Subcutaneous abdominal adipose tissue (tissue), 5 donors: ENCODE results near the gene SMC5.

Experiments
- H3K27ac ChIP-seq: one replicate; pipeline ENCODE4 v1.7.0; 2013; ENCODE audit warnings: low read depth, mild to moderate bottlenecking, inconsistent platforms, low read length, moderate library complexity
- H3K27me3 ChIP-seq, 5 donors: one replicate each; pipeline ENCODE4 v1.7.0; 2013; ENCODE audit warnings: low read length in 5 of 5, inconsistent platforms in 1 of 5; ENCODE audit not compliant: control insufficient read depth in 5 of 5, insufficient read depth in 4 of 5
- H3K36me3 ChIP-seq, 5 donors: one replicate each; pipeline ENCODE4 v1.7.0; 2013; ENCODE audit warnings: low read length in 5 of 5; ENCODE audit not compliant: control insufficient read depth in 5 of 5, insufficient read depth in 5 of 5
- H3K4me1 ChIP-seq, 5 donors: one replicate each; pipeline ENCODE4 v1.7.0; 2013; ENCODE audit warnings: low read length in 5 of 5, mild to moderate bottlenecking in 3 of 5, moderate library complexity in 1 of 5; ENCODE audit not compliant: control insufficient read depth in 5 of 5, insufficient read depth in 5 of 5
- H3K4me3 ChIP-seq, 5 donors: one replicate each; pipeline ENCODE4 v1.7.0; 2013; ENCODE audit warnings: low read length in 5 of 5, low read depth in 1 of 5
- H3K9ac ChIP-seq, 5 donors: one replicate each; pipeline ENCODE4 v1.7.0; 2013; ENCODE audit warnings: low read length in 5 of 5, mild to moderate bottlenecking in 4 of 5, moderate library complexity in 3 of 5
- H3K9me3 ChIP-seq, 5 donors: one replicate each; pipeline ENCODE4 v1.7.0; 2013; ENCODE audit warnings: low read length in 5 of 5; ENCODE audit not compliant: control insufficient read depth in 5 of 5
- donor health status: healthy.
- donor health status: healthy.
- donor health status: healthy.
- donor health status: healthy.
- donor health status: healthy.

The SMC5 gene

DNA sequence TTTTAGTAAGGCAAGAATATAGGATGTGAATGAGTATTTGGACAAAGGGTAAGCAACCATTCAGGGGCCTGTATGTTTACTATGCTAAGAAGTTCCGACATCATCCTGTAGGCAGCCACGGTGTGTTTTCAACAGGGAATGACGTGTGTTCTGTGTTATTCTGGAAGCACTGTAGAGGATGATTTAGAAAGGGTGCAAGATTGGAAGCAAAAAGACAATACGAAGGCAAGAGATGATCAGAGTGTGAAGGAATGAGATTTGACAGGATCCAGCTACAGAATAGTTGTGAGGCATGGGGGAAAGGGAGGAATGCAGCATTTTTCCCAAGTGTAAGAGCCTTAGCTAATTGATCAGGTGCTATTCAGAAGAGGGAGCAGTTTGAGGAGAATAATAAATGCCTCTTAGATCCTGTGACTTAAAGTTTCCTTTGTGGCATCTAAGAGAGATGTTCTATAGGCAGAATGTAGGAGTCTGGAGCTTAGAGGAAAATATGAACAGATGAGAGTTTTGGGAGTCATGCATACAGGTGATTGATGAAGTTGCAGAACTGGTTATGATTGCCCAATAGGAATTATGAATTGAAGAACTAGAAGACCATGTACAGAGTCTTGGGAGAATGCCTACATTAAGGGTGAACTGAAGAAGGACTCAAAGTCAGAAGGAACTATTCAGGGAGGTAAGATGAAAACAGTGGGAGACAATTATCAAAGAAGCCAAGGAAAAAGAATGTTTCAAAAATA lies 2.5 kb downstream of the SMC5 start:
- Histone ChIP-seq H3K27ac (no peak overlapping the region), H3K4me1 (peaks cover 0 to 38% (median 29%) of the 10 kb centered on the region in 5 donors), H3K27me3 (no peaks in the 10 kb centered on the region), H3K9ac (no peak overlapping the region), H3K36me3 (peaks cover 10 to 28% (median 19%) of the 10 kb centered on the region in 5 donors), H3K9me3 (no peaks in the 10 kb centered on the region), H3K4me3 (no peak overlapping the region)

DNA sequence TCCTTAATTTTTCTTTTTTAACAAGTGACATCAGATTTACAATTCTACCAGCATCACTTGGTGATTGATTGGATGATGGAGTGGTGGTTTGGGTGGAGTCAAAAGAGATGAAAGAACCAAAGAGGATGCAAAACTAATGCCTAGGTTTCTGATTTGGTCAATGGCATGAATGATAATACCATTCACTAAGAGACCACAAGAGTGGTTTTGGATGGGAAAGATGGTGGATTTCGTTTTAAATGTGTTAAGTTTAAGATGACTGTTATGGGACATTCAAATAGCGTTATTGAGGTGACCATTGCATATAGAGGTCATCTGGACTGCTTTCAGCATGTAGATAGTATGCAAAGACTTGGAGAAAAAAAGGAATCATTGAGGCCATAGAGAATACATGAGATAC lies 3.6 kb downstream of the SMC5 start:
- Histone ChIP-seq H3K27me3 (no peaks in the 10 kb centered on the region), H3K27ac (no peak overlapping the region), H3K4me1 (peaks cover 0 to 38% (median 27%) of the 10 kb centered on the region in 5 donors), H3K36me3 (peaks cover 10 to 32% (median 22%) of the 10 kb centered on the region in 5 donors), H3K4me3 (no peak overlapping the region), H3K9me3 (no peaks in the 10 kb centered on the region), H3K9ac (no peak overlapping the region)

DNA sequence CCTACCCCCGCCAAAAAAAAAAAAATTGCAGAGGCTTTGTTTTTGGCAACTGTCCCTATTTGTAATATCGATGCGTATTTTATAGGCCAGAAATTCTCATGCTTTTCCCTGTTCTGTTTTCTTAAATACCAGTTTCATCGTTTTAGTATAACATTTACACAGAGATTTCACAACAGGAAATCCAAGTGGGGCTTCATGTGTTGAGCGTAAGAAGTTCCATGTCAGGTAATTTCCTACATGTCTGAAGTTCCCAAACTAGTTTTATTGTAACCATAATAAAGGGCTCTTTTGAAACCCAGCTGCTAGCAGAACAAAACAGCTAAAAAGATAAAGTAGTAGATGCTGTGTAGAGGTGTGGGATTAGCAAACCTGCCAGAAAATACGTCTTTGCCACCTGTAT lies 4.2 kb downstream of the SMC5 start:
- Histone ChIP-seq H3K27ac (no peak overlapping the region), H3K36me3 (peaks cover 10 to 33% (median 22%) of the 10 kb centered on the region in 5 donors), H3K4me1 (peaks cover 0 to 33% (median 26%) of the 10 kb centered on the region in 5 donors), H3K9ac (no peak overlapping the region), H3K9me3 (no peaks in the 10 kb centered on the region), H3K27me3 (no peaks in the 10 kb centered on the region), H3K4me3 (no peak overlapping the region)

DNA sequence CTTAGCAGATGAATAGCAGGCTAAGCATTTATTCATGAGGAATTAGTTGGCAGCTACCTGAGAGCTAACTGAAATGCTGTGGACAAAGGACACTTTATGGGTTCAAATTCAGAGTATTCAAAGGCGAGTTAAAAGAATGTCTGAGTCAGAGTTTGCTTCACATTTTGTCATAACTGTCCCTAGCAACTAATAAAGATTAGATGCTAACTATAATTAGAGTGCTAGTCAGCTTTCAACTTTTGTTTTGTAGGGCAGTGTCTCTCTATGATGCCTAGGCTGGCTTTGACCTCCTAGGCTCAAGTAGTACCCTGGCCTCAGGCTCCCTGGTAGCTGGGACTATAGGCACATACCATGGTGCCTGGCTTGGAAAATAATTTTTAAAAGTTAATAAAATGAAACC lies 4.6 kb downstream of the SMC5 start:
- no peaks in the 10 kb centered on the region for H3K9me3 ChIP-seq
- H3K4me3 ChIP-seq: no peak overlapping the region
- no peak overlapping the region for H3K9ac ChIP-seq
- H3K4me1 ChIP-seq: peaks cover 0 to 28% (median 23%) of the 10 kb centered on the region in 5 donors
- no peak overlapping the region for H3K27ac ChIP-seq
- H3K36me3 ChIP-seq: peaks cover 10 to 33% (median 22%) of the 10 kb centered on the region in 5 donors
- no peaks in the 10 kb centered on the region for H3K27me3 ChIP-seq

- no peaks in the 10 kb centered on the region for H3K27me3 ChIP-seq
- no peak overlapping the region for H3K4me3 ChIP-seq
- no peak overlapping the region for H3K9ac ChIP-seq
- H3K9me3 ChIP-seq: no peaks in the 10 kb centered on the region
- peaks cover 11 to 38% (median 19%) of the 10 kb centered on the region in 5 donors for H3K36me3 ChIP-seq
- H3K27ac ChIP-seq: no peak overlapping the region
- no peaks in the 10 kb centered on the region for H3K4me1 ChIP-seq
Measured at GRCh38 chr9:70278305-70278704, 19.5 kb downstream of the SMC5 start.

- no peak overlapping the region for H3K27ac ChIP-seq
- peaks cover 20 to 46% (median 36%) of the 10 kb centered on the region in 5 donors for H3K36me3 ChIP-seq
- H3K27me3 ChIP-seq: no peaks in the 10 kb centered on the region
- H3K4me1 ChIP-seq: peaks cover 0 to 7% (median 5%) of the 10 kb centered on the region in 5 donors
- H3K9ac ChIP-seq: no peak overlapping the region
- H3K4me3 ChIP-seq: no peak overlapping the region
- H3K9me3 ChIP-seq: no peaks in the 10 kb centered on the region
Measured at GRCh38 chr9:70283848-70284247, 25.1 kb downstream of the SMC5 start.

DNA sequence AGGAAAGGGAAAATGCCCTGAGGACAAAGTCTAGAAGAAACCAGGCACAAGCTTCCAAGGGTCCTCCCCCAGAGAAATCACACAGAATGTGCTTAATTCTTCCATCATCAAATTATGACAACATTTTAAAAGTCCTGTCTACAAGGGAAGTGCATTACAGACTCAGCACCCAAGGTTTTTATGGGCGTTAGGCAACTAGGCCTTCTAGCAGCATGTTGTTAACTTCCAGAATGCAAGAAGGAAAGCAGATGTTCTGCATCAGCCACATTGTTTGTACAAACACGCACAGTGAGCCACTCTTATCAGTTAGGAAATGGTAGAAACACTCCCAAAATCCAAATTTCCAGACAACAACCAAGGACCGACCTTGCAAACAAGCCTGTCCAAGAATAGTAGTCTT lies 26.5 kb downstream of the SMC5 start:
- Histone ChIP-seq H3K36me3 (peaks cover 20 to 39% (median 36%) of the 10 kb centered on the region in 5 donors), H3K27me3 (no peaks in the 10 kb centered on the region), H3K9me3 (no peaks in the 10 kb centered on the region), H3K9ac (no peak overlapping the region), H3K4me3 (no peak overlapping the region), H3K27ac (no peak overlapping the region), H3K4me1 (peaks cover 0 to 7% (median 5%) of the 10 kb centered on the region in 5 donors)

- Histone ChIP-seq H3K36me3 (peaks cover 17 to 41% (median 31%) of the 10 kb centered on the region in 5 donors), H3K9ac (no peak overlapping the region), H3K4me3 (no peak overlapping the region), H3K4me1 (peaks cover 0 to 7% (median 5%) of the 10 kb centered on the region in 5 donors), H3K9me3 (peaks cover 0 to under 1% (median 0%) of the 10 kb centered on the region in 5 donors), H3K27ac (no peak overlapping the region), H3K27me3 (no peaks in the 10 kb centered on the region)
Measured at GRCh38 chr9:70285981-70286598, 27.3 kb downstream of the SMC5 start.

GRCh38 chr9:70290626-70291025 lies 31.8 kb downstream of the SMC5 start:
- Histone ChIP-seq H3K4me1 (peaks cover 0 to 2% (median 0%) of the 10 kb centered on the region in 5 donors), H3K4me3 (no peak overlapping the region), H3K27me3 (no peaks in the 10 kb centered on the region), H3K9me3 (peaks cover 0 to 9% (median 5%) of the 10 kb centered on the region in 5 donors), H3K36me3 (peaks cover 9 to 30% (median 20%) of the 10 kb centered on the region in 5 donors), H3K27ac (no peak overlapping the region), H3K9ac (no peak overlapping the region)

GRCh38 chr9:70291446-70291845 lies 32.7 kb downstream of the SMC5 start:
- Histone ChIP-seq H3K4me3 (no peak overlapping the region), H3K27me3 (no peaks in the 10 kb centered on the region), H3K36me3 (peaks cover 9 to 30% (median 19%) of the 10 kb centered on the region in 5 donors), H3K9me3 (peaks cover 0 to 9% (median 5%) of the 10 kb centered on the region in 5 donors), H3K9ac (no peak overlapping the region), H3K4me1 (no peaks in the 10 kb centered on the region), H3K27ac (no peak overlapping the region)
